Activated naive CD4-positive, alpha-beta T cell (primary cell): Measurements from ENCODE around the gene CCND3.
"Not testable (repeated sequence)": the region's sequence is repeated elsewhere in the genome, so short reads cannot be mapped to it uniquely, and the experiment has no call there.

Experiments used
- DNase-seq, 4 experiments: peaks; one replicate each; lab custom pipeline; 2025; lab: John Stamatoyannopoulos, UW

CCND3 gene

GRCh38 chr6:41947581-41948220 lies 6.1 kb upstream of the CCND3 start:
- no peak for DNase-seq

- no peak for DNase-seq
Observed at GRCh38 chr6:41943456-41943855, 1.8 kb upstream of the CCND3 start.

DNA sequence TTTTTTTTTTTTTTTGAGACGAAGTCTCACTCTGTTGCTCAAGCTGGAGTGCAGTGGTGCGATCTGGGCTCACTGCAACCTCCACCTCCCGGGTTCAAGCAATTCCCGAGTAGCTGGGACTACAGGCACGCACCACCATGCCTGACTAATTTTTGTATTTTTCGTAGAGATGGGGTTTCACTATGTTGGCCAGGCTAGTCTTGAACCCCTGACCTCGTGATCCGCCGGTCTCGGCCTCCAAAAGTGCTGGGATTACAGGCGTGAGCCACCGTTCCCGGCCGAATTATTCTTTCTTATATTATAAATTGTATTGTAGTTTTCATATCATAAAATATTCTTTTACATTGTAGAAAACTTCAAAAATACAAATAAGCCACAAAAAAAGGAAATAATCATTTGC lies 1.3 kb upstream of the CCND3 start:
- not testable (repeated sequence) for DNase-seq

DNA sequence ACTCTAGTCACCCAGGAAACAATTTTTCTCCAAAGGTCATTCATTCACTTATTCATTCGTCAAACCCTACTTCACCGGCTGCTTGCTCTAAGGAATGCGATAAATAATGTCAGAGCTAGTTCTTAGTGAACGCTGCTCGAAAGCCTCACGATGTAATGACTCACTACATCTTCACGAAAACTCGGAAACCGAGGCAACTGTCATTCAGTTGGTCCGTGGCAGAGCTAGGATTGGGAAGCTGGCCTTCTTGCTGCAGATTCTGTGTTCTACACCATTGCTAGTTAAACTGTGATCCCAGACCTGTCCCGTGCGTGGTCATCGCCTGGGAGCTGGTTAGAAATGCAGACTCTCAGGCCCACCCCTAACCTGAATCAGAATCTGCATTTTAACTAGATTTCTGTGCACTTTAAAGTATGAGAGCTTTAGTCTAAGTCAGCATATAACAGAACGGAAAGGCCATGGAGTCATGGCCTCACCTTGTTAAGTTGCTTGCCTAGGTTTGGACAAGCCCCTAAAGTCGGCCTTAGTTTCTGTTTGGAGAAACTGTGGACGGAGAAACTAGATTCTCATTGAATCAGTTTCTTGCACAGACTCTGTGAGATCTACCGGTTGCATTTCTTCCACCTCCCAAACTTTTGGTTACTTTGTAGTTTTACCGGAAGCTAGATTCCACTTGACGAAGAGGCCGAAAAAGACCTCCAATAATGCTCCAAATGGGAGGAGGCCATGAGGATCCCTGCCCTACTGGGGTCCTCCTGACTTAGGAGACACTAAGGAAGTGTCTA lies 651 bp upstream of the CCND3 start:
- DNase-seq, result no peak

- peak in 2 of 4 experiments; percentile 26 to 35 for DNase-seq
Observed at GRCh38 chr6:41940759-41941279, 789 bp downstream of the CCND3 start.

DNA sequence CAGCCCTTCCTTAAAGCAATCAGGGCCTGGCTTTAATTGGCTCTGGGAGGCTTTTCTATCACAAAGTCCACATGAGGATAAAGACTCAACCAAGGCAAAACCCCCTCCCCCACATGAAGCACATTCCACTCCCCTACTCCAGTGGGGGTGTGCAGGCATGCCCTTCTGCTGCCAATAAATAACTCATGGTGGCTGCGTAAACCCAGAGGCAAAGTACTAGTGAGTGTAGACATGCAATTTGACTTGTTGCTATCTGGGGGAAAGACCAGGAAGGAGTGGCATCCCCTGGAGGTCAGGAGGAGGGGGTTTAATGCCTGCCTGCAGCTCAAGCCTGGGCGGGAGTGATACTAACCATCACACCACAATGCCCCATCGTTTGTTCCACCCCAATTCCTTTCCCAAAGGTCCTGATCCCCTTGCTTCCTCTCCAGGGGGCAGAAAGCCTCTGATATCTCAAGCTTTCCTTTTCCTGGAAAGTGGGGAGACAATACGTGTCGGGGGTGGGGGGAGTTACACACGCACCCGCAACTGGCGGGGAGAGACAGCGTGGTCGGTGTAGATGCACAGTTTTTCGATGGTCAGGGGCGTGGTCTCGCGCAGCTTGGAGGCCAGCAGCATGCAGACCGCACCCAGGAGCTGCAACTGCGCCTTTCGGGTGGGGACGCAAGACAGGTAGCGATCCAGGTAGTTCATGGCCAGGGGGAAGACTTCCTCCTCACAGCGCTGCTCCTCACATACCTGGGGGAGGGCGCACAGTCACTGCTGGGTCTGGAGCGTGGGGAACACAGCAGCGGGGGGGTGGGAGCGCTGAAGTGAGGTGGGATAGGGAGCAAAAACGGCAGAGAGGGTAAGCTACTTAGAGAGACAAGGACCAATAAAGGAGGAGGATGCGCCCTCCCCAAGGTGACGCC lies 1.5 kb downstream of the CCND3 start:
- no peak for DNase-seq

- no peak for DNase-seq
Observed at GRCh38 chr6:41939176-41939847, 2.3 kb downstream of the CCND3 start.

GRCh38 chr6:41938590-41939175 lies 2.9 kb downstream of the CCND3 start:
- no peak for DNase-seq

DNA sequence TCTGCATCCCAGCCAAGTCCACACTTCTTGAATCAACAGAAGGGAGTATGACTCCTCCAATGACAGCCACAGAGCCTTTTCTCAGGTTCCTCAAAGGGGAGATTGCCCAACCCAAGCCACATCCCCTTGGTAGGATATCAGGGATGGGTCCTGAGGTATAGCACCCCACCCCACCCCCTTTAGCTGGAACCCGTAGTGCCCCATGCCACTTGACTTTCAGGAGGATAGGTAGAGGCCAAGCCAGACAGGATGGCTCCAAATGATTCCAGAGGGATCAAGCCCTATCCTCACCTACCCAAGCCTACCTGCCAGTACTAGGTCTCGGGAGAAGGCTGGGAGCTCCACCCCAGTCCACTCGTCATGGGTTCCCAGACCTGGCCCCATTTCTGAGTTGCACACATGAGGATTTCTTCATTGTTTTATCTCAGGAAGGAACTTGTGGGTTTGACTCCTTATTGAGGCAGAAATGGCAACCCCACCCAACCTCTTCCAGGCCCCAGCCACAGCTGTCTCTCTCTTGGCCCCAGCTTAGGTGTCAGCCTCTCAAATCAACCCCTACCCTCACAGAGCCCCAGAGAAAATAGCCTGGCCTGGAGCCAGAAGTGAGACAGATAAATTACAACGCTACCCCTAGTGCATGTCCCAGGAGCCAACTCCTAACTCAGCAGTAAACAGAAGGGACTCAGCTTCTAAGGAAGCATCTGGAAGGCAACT lies 3.6 kb downstream of the CCND3 start:
- DNase-seq, result peak in 2 of 4 experiments; percentile 16 to 41

GRCh38 chr6:41937472-41937860 lies 4.1 kb downstream of the CCND3 start:
- no peak for DNase-seq

- peak in 2 of 4 experiments; percentile 32 to 43 for DNase-seq
Observed at GRCh38 chr6:41936073-41936837, 5.4 kb downstream of the CCND3 start.

DNA sequence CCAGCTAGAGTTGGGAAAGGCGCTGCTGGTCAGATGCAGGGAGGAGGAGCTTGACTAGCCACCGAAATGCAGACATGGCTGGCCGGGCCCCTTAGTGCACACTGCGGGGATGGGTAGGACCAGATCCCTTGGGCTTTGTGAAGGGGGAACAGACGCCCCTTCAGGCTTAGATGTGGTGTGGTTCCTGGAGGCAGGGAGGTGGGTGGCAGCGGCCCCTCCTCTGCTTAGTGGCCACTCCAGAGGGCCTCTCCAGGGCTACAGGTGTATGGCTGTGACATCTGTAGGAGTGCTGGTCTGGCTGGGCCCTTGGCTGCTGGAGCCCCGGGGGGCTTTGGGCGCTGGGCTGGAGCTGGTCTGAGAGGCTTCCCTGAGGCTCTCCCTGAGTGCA lies 5.9 kb downstream of the CCND3 start:
- no peak for DNase-seq

- no peak for DNase-seq
Observed at GRCh38 chr6:41935193-41935574, 6.4 kb downstream of the CCND3 start.

DNA sequence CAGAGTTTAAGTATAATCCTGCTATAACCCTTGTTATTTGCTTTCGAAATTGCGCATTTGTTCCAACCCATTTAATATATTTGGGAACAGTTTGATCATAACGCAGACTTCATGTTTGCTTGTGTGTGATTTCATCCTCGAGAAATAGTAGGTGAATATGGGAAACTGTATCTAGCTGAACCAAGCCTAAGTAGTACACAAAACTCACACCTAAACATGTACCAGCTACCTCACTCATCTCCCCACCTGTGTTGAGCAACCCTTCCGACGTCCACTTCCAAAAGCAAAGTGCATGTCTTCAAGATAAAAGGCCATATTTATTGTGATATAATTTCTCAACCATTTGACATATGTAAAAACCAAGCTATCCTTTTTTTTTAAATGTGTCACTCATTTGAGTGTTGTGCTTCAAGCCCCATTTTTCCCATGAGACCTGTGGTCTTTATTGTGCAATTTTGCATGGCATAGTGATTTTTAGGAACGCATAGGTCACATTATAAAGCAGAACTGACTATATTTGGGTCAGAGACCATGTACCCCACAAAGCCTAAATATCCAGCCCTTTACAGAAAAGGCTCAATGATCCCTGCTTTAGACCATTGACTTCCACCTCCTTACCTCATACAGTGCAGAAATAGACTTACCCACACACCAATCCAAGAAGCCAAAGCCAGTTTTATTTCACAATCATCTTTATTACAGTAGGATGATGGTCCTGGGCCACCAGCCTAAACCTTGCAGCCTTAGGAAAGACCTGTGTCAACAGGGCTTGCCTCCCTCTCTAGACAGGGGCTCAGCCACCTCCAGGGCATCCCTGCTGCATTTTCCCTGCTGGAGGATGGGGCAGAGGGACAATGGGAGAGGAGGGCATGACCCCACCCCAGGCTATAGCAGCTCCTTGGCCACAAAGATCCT lies 7.1 kb downstream of the CCND3 start:
- no peak for DNase-seq

- no peak for DNase-seq
Observed at GRCh38 chr6:41932378-41932777, 9.2 kb downstream of the CCND3 start.

DNA sequence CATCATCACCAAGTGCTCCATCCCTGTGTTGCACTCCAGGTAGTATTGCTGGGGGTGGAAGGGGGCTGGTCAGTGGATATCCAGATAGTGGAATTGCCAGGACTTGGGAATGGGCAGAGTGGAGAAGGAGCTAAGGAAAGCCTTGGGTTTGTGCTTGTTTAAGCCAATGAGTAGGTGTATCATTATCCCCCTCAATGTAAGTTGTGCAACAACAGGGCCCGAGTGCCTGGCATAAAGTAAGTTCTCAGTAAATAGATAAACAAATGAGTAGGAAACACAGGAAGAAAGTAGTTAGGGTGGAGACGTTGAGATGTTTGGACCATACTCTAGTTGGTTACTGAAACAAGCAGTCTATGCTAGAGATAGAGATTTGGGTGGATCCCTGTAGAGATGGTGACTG lies 9.8 kb downstream of the CCND3 start:
- no peak for DNase-seq

DNA sequence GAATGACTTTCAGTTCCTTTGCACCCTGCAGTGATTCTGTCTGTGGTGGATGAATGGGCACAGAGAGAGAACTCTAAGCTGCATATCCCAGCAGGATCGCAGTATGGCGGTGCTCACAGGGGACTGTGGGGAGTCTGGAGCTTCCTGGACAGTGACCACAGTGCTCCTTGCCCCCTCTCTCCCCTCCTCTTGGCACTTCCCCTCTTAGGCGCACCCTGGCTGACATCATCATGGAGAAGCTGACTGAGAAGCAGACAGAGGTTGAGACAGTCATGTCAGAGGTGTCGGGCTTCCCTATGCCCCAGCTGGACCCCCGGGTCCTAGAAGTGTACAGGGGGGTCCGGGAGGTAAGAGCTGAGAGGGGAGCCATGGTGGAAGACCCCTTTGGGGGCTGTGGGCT lies 11.7 kb downstream of the CCND3 start:
- no peak for DNase-seq

DNA sequence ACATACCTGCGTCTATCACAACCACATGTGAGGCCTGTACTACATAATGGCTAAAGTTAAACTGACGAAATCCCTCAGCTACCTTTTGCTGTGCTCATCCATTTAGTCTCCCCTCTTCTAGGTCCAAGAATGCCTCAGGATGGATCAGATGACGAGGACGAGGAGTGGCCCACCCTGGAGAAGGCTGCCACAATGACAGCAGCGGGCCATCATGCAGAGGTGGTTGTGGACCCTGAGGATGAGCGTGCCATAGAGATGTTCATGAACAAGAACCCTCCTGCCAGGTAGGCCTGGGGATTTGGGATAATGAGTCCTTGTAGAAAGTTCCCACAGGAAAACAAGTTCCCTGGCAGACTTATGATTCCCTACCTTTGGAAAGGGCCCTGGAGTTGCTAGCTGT lies 14.4 kb downstream of the CCND3 start:
- no peak for DNase-seq

DNA sequence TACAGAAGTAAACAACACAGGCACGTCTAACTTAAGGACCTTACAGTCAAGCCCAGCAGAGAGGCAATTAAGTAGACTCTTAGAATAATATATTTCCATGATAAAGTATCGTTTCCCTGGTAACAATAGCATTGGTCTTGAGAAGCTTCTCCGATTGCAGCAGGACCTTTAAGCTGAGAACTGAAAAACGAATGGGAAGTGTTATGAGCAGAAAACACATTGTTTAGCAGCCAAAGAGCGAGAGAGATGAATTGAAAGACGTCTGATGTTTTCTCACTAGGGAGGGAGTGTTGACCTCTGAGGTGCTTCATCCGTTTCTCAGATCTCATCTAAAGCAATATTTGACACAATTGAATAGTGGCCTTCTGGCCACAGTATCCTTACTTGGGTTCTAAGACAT lies 19.5 kb downstream of the CCND3 start:
- no peak for DNase-seq
